Neural cell (in vitro differentiated cells): ENCODE measurements around the gene GCNA. TPM values are rescaled to one million over a fixed set of nuclear protein-coding genes. Genes with fewer than 3 reads are reported as not detected.

Experiments used
- H2AFZ ChIP-seq: fragments of 200-600, 300-800 bp; sonication (generic), shearing (Covaris generic); 2 replicates; pipeline ENCODE4 v1.6.0; 2014; ENCODE audit warnings: low read depth, mild to moderate bottlenecking, antibody characterized with exemption, low read length, moderate library complexity
- H3F3A ChIP-seq: fragments of 200-600 bp; shearing (Covaris generic); 2 replicates; pipeline ENCODE4 v1.6.1; 2016; ENCODE audit warnings: mild to moderate bottlenecking, moderate library complexity, mixed read lengths, antibody characterized with exemption, low read length; ENCODE audit not compliant: insufficient read depth, poor library complexity, severe bottlenecking
- H3K27ac ChIP-seq: fragments of 200-600, 300-800 bp; sonication (generic), shearing (Covaris generic); 2 replicates; pipeline ENCODE4 v1.5.1; 2014; ENCODE audit warnings: mild to moderate bottlenecking, low read length, moderate library complexity
- H3K27me3 ChIP-seq: fragments of 300-800, 200-600 bp; sonication (generic), shearing (Covaris generic); 2 replicates; pipeline ENCODE4 v1.6.0; 2014; ENCODE audit warnings: mild to moderate bottlenecking, low read depth, low read length, moderate library complexity; ENCODE audit not compliant: insufficient read depth
- H3K36me3 ChIP-seq: fragments of 300-800, 200-600 bp; sonication (generic), shearing (Covaris generic); 2 replicates; pipeline ENCODE4 v1.5.1; 2014; ENCODE audit warnings: mild to moderate bottlenecking, antibody characterized with exemption, low read length, moderate library complexity; ENCODE audit not compliant: insufficient read depth
- H3K4me2 ChIP-seq: fragments of 300-800, 200-600 bp; sonication (generic), shearing (Covaris generic); 2 replicates; pipeline ENCODE4 v1.6.0; 2014; ENCODE audit warnings: mild to moderate bottlenecking, low read length
- H3K4me3 ChIP-seq: fragments of 300-800, 200-600 bp; sonication (generic), shearing (Covaris generic); 2 replicates; pipeline ENCODE4 v1.5.1; 2014; ENCODE audit warnings: mild to moderate bottlenecking, low read length, moderate library complexity
- H3K79me2 ChIP-seq: fragments of 200-600 bp; shearing (Covaris generic); replicated peaks from 2 replicates; pipeline ENCODE4 v1.6.0; 2014; ENCODE audit warnings: mild to moderate bottlenecking, low read length, moderate library complexity; ENCODE audit not compliant: insufficient read depth
- H3K9ac ChIP-seq: fragments of 300-800, 200-600 bp; sonication (generic), shearing (Covaris generic); 2 replicates; pipeline ENCODE4 v1.6.1; 2016; ENCODE audit warnings: mild to moderate bottlenecking, low read length, mixed read lengths
- H3K9me2 ChIP-seq: fragments of 200-600 bp; shearing (Covaris generic); 2 replicates; pipeline ENCODE4 v1.6.1; 2016; ENCODE audit warnings: mild to moderate bottlenecking, low read length, mixed read lengths; ENCODE audit not compliant: insufficient read depth
- H3K9me3 ChIP-seq: fragments of 200-600, 300-800 bp; sonication (generic), shearing (Covaris generic); 2 replicates; pipeline ENCODE4 v1.6.1; 2016; ENCODE audit warnings: mild to moderate bottlenecking, mixed run types, low read length, moderate library complexity, mixed read lengths
- H4K20me1 ChIP-seq: fragments of 200-600 bp; shearing (Covaris generic); 2 replicates; pipeline ENCODE4 v1.6.1; 2016; ENCODE audit warnings: mild to moderate bottlenecking, mixed run types; ENCODE audit not compliant: insufficient read depth
- CTCF ChIP-seq: fragments of 450-650 bp; IDR thresholded peaks from 2 replicates; pipeline ENCODE4 v1.5.1; 2014; ENCODE audit warnings: antibody characterized with exemption, mild to moderate bottlenecking, moderate library complexity; ENCODE audit not compliant: poor library complexity, severe bottlenecking
- EP300 ChIP-seq: fragments of 450-650 bp; conservative IDR thresholded peaks from 2 replicates; pipeline ENCODE4 v1.6.1; 2014; ENCODE audit warnings: antibody characterized with exemption, mild to moderate bottlenecking, moderate library complexity; ENCODE audit not compliant: poor library complexity, severe bottlenecking
- EZH2 ChIP-seq: fragments of 200-600, 300-800 bp; shearing (Covaris generic), sonication (generic); IDR thresholded peaks from 2 replicates; pipeline ENCODE4 v1.6.1; 2014; ENCODE audit warnings: antibody characterized with exemption, low read length, borderline replicate concordance, mild to moderate bottlenecking; ENCODE audit not compliant: insufficient read depth, poor library complexity, severe bottlenecking
- MXI1 ChIP-seq: fragments of 450-650 bp; conservative IDR thresholded peaks from 2 replicates; pipeline ENCODE4 v1.6.1; 2014; ENCODE audit warnings: antibody characterized with exemption, mild to moderate bottlenecking; ENCODE audit not compliant: poor library complexity, severe bottlenecking
- POLR2AphosphoS5 ChIP-seq: IDR thresholded peaks from 2 replicates; pipeline ENCODE4 v1.6.1; 2012
- RAD21 ChIP-seq: fragments of 450-650 bp; conservative IDR thresholded peaks from 2 replicates; pipeline ENCODE4 v1.6.1; 2014; ENCODE audit warnings: antibody characterized with exemption, mild to moderate bottlenecking, moderate library complexity
- SMC3 ChIP-seq: fragments of 450-650 bp; conservative IDR thresholded peaks from 2 replicates; pipeline ENCODE4 v1.6.1; 2014; ENCODE audit warnings: antibody characterized with exemption, mild to moderate bottlenecking, moderate library complexity; ENCODE audit not compliant: poor library complexity
- TAF1 ChIP-seq: IDR thresholded peaks from 2 replicates; pipeline ENCODE4 v1.6.1; 2012; ENCODE audit warnings: low read depth
- polyA plus RNA-seq: library from polyadenylated mRNA; depleted of rRNA; stranded (reverse); fragments of >200 nt; gene quantifications from 2 replicates; pipeline ENCODE4 v1.2.3, GENCODE V29; 2014
- TF ChIP-seq, protein P1 (sequence below): IDR thresholded peaks from 2 replicates; pipeline ENCODE4 v1.6.1; 2012; ENCODE audit warnings: borderline replicate concordance

Gene GCNA
- polyA plus RNA-seq, 1 donor from 2014 or later = 11.0 TPM

- Histone ChIP-seq H3K4me2 (no peak overlapping the region), H3K4me3 (no peak overlapping the region), H3K27ac (no peak overlapping the region), H3K9me2 (no peaks in the 10 kb centered on the region), H4K20me1 (no peaks in the 10 kb centered on the region), H3F3A (no peaks in the 10 kb centered on the region), H3K36me3 (no peaks in the 10 kb centered on the region), H3K79me2 (no peaks in the 10 kb centered on the region), H3K9me3 (no peaks in the 10 kb centered on the region), H2AFZ (no peak overlapping the region), H3K9ac (no peak overlapping the region), H3K27me3 (no peaks in the 10 kb centered on the region)
- no peak for TF ChIP-seq RAD21
Observed at GRCh38 chrX:71604141-71604540, 25.9 kb downstream of the GCNA start.

GRCh38 chrX:71604796-71605568, 26.7 kb downstream of the GCNA start:
- Histone ChIP-seq H3K27ac (no peak overlapping the region), H3K9me2 (no peaks in the 10 kb centered on the region), H3K79me2 (no peaks in the 10 kb centered on the region), H3K4me2 (no peak overlapping the region), H2AFZ (no peak overlapping the region), H3K36me3 (no peaks in the 10 kb centered on the region), H3F3A (no peaks in the 10 kb centered on the region), H4K20me1 (no peaks in the 10 kb centered on the region), H3K4me3 (no peak overlapping the region), H3K9me3 (no peaks in the 10 kb centered on the region), H3K9ac (no peak overlapping the region), H3K27me3 (no peaks in the 10 kb centered on the region)
- TF ChIP-seq SMC3 (no peak), TAF1 (no peak), EP300 (no peak), CTCF (no peak), MXI1 (no peak), POLR2AphosphoS5 (no peak), EZH2 (no peak), RAD21 (no peak)
- TF ChIP-seq, protein P1, sequence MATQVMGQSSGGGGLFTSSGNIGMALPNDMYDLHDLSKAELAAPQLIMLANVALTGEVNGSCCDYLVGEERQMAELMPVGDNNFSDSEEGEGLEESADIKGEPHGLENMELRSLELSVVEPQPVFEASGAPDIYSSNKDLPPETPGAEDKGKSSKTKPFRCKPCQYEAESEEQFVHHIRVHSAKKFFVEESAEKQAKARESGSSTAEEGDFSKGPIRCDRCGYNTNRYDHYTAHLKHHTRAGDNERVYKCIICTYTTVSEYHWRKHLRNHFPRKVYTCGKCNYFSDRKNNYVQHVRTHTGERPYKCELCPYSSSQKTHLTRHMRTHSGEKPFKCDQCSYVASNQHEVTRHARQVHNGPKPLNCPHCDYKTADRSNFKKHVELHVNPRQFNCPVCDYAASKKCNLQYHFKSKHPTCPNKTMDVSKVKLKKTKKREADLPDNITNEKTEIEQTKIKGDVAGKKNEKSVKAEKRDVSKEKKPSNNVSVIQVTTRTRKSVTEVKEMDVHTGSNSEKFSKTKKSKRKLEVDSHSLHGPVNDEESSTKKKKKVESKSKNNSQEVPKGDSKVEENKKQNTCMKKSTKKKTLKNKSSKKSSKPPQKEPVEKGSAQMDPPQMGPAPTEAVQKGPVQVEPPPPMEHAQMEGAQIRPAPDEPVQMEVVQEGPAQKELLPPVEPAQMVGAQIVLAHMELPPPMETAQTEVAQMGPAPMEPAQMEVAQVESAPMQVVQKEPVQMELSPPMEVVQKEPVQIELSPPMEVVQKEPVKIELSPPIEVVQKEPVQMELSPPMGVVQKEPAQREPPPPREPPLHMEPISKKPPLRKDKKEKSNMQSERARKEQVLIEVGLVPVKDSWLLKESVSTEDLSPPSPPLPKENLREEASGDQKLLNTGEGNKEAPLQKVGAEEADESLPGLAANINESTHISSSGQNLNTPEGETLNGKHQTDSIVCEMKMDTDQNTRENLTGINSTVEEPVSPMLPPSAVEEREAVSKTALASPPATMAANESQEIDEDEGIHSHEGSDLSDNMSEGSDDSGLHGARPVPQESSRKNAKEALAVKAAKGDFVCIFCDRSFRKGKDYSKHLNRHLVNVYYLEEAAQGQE = no peak
